DND-41 (cell line): ENCODE measurements around the gene USP20.

Source experiments
- ATAC-seq: fragments of 200-7000 bp; cut with Tn5 transposase; 3 replicates; pipeline ENCODE4 v1.9.1; 2021; ENCODE audit warnings: low read depth; ENCODE audit not compliant: insufficient read depth
- DNase-seq: peaks from one replicate; pipeline ENCODE4 v3.0.0-alpha.2; 2020
- H2AFZ ChIP-seq: 2 replicates; pipeline ENCODE4 v1.6.0; 2012; ENCODE audit warnings: low read depth, low read length
- H3K27ac ChIP-seq: 2 replicates; pipeline ENCODE4 v1.5.1; 2012; ENCODE audit warnings: low read length, inconsistent platforms
- H3K27me3 ChIP-seq: fragments of 200-600 bp; sonication (generic); 2 replicates; pipeline ENCODE4 v1.6.0; 2012; ENCODE audit warnings: low read length, mild to moderate bottlenecking, inconsistent platforms; ENCODE audit not compliant: insufficient read depth, poor library complexity
- H3K36me3 ChIP-seq: 2 replicates; pipeline ENCODE4 v1.5.1; 2012; ENCODE audit warnings: low read length, inconsistent platforms; ENCODE audit not compliant: insufficient read depth
- H3K4me1 ChIP-seq: 2 replicates; pipeline ENCODE4 v1.5.1; 2012; ENCODE audit warnings: mild to moderate bottlenecking, low read length; ENCODE audit not compliant: insufficient read depth
- H3K4me2 ChIP-seq: 2 replicates; pipeline ENCODE4 v1.6.0; 2012; ENCODE audit warnings: mild to moderate bottlenecking, moderate library complexity, low read length, inconsistent platforms; ENCODE audit not compliant: insufficient read depth
- H3K4me3 ChIP-seq, 2 experiments: fragments of 200-600 bp in 1 of 2; shearing (Covaris generic) in 1 of 2; 2 replicates each; pipeline ENCODE4 v1.5.1; 2012 to 2016; ENCODE audit warnings: inconsistent platforms in 2 of 2, low read length in 2 of 2, mild to moderate bottlenecking in 2 of 2, low read depth in 1 of 2, moderate library complexity in 1 of 2
- H3K79me2 ChIP-seq: 2 replicates; pipeline ENCODE4 v1.6.0; 2012; ENCODE audit warnings: low read length, inconsistent platforms; ENCODE audit not compliant: insufficient read depth
- H3K9ac ChIP-seq: 2 replicates; pipeline ENCODE4 v1.6.0; 2012; ENCODE audit warnings: low read depth, mild to moderate bottlenecking, inconsistent platforms, low read length, moderate library complexity
- H3K9me3 ChIP-seq: 2 replicates; pipeline ENCODE4 v1.5.1; 2012; ENCODE audit warnings: low read length, moderate library complexity, mild to moderate bottlenecking, inconsistent platforms; ENCODE audit not compliant: insufficient read depth, severe bottlenecking
- H4K20me1 ChIP-seq: 2 replicates; pipeline ENCODE4 v1.6.0; 2012; ENCODE audit warnings: low read length; ENCODE audit not compliant: insufficient read depth
- CTCF ChIP-seq: IDR thresholded peaks from 2 replicates; pipeline ENCODE4 v1.5.1; 2012; ENCODE audit warnings: borderline replicate concordance, low read length, moderate library complexity, mild to moderate bottlenecking; ENCODE audit not compliant: poor library complexity, severe bottlenecking; ENCODE audit errors: extremely low read depth
- EZH2 ChIP-seq: IDR thresholded peaks from 3 replicates; pipeline ENCODE4 v1.6.1; 2012; ENCODE audit warnings: borderline replicate concordance, low read depth, mild to moderate bottlenecking, moderate library complexity, low read length, inconsistent platforms; ENCODE audit not compliant: severe bottlenecking

USP20 gene

GRCh38 chr9:129885670-129886106, 50.4 kb downstream of the USP20 start:
- Histone ChIP-seq H3K4me2 (peak overlapping the region; percentile 75), H3K36me3 (peaks cover 42% of the 10 kb centered on the region), H3K4me1 (peaks cover 86% of the 10 kb centered on the region), H2AFZ (no peak overlapping the region; the same call in 1 of the 2 replicates), H3K4me3 (peak overlapping the region; percentile 23 to 63; a peak in 3 of 4 replicates), H3K27ac (peak overlapping the region; percentile 97), H4K20me1 (no peaks in the 10 kb centered on the region), H3K27me3 (no peaks in the 10 kb centered on the region), H3K9ac (peak overlapping the region; percentile 76), H3K9me3 (no peaks in the 10 kb centered on the region), H3K79me2 (peaks cover 55% of the 10 kb centered on the region)
- ATAC-seq (peak; percentile 31), DNase-seq (peak; percentile 92)
- peak; percentile 90 for TF ChIP-seq CTCF
- no peak for TF ChIP-seq EZH2

- 0 out of 3 replicates have a peak, but pooled peaks have one; percentile 4 for ATAC-seq
- H3K9ac ChIP-seq = peak overlapping the region; percentile 76
- peaks cover 60% of the 10 kb centered on the region for H3K79me2 ChIP-seq
- H2AFZ ChIP-seq = no peak overlapping the region
- H3K4me3 ChIP-seq = peak overlapping the region; percentile 23 to 63; a peak in 3 of 4 replicates
- H3K27ac ChIP-seq = peak overlapping the region; percentile 97
- H4K20me1 ChIP-seq = no peaks in the 10 kb centered on the region
- peak; percentile 83 for DNase-seq
- TF ChIP-seq EZH2 (no peak), CTCF (no peak)
- H3K27me3 ChIP-seq = no peaks in the 10 kb centered on the region
- H3K4me2 ChIP-seq = peak overlapping the region; percentile 75
- peaks cover 39% of the 10 kb centered on the region for H3K36me3 ChIP-seq
- H3K9me3 ChIP-seq = no peaks in the 10 kb centered on the region
- peaks cover 86% of the 10 kb centered on the region for H3K4me1 ChIP-seq
Measured at GRCh38 chr9:129886226-129887174, 51.2 kb downstream of the USP20 start.

GRCh38 chr9:129887334-129888292, 52.4 kb downstream of the USP20 start:
- Histone ChIP-seq H3K27me3 (no peaks in the 10 kb centered on the region), H3K27ac (peak overlapping the region; percentile 97), H3K36me3 (peaks cover 28% of the 10 kb centered on the region), H4K20me1 (no peaks in the 10 kb centered on the region), H3K9me3 (no peaks in the 10 kb centered on the region), H2AFZ (no peak overlapping the region), H3K4me3 (peak overlapping the region; percentile 22 to 63; a peak in 3 of 4 replicates), H3K9ac (peak overlapping the region; percentile 76), H3K4me2 (peak overlapping the region; percentile 75), H3K4me1 (peaks cover 86% of the 10 kb centered on the region), H3K79me2 (peaks cover 66% of the 10 kb centered on the region)
- ATAC-seq (no peak), DNase-seq (peak; percentile 66)
- TF ChIP-seq CTCF = peak; percentile 43
- no peak for TF ChIP-seq EZH2
